Measurements from ENCODE around the gene SEC14L5.
A peak's percentile ranks its signal among the peaks of the same experiment; 100 is the strongest.
"Not testable (repeated sequence)": the region's sequence is repeated elsewhere in the genome, so short reads cannot be mapped to it uniquely, and the experiment has no call there.

Gene SEC14L5

DNA sequence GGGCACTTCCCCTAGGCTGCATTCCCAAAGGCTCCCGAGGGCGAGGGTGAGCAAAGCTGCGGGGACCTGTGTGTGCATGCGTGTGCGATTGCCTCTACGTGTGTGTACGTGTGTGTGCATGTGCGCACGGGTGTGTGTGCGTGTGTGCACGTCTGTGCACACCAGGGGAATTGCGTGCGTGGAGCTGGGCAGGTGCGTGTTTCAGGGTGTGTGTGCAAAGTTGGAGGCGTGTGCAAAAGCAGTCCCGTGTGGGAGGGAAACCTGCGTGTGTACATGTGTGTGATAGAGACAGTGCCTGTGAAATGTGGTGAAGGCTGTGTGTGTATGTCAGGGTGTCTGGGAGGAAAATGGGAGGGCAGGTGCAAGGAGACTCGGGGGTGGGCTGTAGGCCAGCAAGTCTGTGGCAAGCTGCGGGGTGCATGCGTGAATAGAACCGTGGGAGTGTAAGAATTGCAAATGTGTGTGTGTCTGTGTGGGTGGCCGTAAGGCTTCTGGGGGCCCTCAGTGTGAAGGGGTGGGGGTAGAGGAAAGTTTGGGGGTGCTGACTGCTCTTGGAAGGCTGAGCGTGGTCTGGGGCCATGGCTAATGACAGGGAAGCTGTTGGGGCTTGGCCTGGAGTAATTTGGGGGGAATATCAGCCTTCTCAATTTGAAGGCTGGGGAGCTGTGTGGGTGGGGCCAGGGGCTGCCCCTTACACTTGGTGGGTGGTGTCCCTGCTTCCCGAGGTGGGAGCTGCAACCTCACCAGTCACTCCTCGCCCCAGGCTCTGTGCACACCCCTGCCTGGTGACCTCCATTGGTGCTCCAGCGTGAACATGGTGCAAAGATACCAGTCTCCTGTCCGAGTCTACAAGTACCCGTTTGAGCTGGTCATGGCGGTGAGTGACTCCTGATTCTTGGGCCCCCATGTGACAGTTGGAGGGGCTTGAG, 644 bp downstream of the SEC14L5 start:
- no peak for DNase-seq

DNA sequence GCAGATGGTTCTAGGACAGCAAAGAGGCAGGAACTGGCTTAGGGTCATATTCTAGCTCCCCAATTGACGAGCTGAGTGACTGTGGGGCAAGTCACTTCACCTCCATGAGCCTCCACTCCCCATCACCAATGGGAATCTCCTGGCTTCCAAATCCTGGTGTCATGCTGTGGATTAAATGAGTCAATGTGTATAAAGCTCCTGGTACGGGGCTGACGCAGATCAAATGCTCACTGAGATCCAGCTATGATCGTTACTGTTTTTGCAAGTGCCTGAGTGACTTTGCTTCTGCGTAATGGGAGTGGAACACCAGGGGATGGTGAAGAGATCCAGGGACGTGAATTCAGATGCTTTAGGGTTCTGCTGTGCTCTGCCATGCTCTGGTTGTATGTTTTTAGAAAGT, 2.4 kb downstream of the SEC14L5 start:
- DNase-seq = no peak

DNA sequence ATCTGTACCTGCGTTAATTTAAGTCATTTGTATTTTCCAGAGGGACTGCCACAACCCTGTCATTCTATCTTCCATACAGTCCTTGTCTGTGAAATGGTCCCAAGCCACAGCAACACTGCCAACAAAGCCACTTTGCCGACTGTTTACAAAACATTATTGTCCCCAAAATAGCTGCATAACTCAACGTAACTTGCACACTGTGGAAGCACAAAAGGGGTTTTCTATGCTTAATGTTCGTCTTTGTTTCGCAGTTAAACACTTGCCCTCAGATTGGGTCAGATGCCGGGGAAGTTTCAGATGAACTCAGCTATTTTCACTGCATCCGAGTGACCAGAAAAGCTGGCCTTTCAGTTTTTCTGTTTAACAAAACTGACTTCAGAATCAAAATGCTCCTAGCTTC, 4.6 kb downstream of the SEC14L5 start:
- DNase-seq = no peak

DNA sequence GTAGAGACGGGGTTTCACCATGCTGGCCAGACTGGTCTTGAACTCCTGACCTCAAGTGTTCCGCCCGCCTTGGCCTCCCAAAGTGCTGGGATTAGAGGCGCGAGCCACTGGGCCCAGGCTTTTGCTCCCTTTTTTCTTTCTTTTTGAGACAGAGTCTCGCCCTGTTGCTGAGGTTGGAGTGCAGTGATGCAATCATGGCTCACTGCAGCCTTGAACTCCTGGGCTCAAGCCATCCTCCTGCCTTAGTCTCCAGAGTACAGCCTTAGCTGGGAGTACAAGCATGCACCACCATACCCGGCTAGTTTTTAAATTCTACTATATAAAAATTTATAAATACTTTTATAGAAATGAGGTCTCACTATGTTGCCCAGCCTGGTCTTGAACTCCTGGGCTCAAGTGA, 5.4 kb downstream of the SEC14L5 start:
- not testable (repeated sequence) for DNase-seq

DNA sequence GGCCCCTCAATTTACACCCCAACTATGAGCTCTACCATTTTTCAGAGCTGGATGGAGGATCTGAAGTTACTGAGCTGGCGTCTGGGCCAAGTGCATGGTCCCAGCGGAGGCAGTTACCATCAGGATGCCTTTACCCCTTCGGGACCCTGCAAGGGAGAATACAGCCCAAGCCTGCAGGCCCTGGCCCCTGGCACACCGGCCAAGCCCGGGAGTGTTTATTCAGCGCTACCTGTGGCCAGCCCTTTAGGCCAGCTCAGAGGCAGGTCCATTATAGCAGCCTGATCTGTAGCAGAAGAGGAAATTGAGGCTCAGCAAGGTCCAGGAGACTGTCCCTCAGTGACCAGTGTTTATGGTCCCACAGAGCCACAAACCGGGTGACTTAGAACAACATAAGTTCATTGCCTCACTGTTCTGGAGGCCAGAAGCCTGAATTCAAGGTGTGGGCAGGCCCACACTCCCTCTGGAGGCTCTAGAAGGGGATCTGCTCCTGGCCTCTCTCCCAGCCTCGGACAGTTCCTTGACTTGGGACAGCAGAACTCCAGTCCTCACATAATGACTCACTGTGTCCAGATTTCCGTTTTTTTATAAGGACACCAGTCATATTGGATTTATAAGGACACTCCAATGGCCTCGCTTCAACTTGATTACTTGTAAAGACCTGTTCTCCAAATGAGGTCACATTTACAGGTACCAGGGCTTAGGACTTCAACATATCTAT, 8.8 kb downstream of the SEC14L5 start:
- no peak for DNase-seq

DNA sequence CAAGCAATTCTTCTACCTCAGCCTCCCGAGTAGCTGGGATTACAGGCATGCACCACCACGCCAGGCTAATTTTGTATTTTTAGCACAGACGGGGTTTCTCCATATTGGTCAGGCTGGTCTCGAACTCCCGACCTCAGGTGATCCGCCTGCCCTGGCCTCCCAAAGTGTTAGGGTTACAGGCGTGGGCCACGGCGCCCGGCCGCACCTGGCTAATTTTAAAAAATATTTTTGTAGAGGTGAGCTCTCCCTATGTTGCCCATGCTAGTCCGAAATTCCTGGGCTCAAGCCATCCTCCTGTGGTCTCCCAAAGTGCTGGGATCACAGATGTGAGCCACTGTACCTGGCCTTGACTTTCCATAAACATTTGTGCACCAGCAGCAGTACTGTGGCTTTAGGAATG, 10.1 kb downstream of the SEC14L5 start:
- DNase-seq = not testable (repeated sequence)

DNA sequence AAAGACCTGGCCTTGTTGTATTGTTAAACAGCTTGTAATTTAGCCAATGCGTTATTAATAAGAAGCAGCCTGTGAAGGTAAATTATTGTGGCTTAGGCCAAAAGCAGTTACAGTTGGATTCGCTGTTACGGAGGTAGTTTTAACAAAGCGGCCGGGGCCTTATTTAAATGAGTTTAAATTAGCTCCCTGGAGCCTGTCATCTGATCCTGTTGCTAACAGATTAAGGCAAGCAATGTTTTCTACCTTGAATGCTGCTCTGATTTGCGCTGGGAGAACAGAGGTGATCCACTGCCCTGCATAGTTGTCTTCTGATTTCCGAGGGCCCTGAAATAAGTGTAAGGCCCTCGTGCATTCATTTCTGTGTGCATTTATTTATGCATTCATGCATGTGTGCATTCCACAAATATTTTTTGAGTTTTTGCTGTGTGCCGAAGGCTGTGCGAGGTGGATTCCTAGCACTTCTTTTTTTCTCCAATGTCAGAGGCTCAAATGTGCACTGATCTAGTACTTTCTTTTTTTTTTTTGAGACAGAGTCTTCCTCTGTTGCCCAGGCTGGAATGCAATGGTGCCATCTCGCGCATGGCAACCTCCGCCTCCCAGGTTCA, 10.9 kb downstream of the SEC14L5 start:
- no peak for DNase-seq

DNA sequence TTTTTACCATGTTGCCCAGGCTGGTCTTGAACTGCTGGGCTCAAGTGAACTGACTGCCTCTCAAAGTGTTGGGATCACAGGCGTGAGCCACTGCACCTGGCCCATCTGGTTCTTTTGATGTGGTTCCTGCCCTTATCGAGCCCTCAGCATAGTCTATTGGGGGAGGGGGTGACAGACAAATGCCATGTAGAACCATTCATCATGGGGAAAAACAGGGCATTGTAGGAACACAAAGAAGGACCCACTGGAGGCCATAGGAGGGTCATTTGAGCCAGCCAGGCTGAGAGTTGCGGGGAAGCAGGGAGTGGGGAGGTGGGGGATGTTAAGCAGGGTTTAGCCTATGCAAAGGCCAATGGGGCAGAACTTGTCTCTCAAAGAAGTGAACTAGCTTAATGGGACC, 11.9 kb downstream of the SEC14L5 start:
- no peak for DNase-seq

DNA sequence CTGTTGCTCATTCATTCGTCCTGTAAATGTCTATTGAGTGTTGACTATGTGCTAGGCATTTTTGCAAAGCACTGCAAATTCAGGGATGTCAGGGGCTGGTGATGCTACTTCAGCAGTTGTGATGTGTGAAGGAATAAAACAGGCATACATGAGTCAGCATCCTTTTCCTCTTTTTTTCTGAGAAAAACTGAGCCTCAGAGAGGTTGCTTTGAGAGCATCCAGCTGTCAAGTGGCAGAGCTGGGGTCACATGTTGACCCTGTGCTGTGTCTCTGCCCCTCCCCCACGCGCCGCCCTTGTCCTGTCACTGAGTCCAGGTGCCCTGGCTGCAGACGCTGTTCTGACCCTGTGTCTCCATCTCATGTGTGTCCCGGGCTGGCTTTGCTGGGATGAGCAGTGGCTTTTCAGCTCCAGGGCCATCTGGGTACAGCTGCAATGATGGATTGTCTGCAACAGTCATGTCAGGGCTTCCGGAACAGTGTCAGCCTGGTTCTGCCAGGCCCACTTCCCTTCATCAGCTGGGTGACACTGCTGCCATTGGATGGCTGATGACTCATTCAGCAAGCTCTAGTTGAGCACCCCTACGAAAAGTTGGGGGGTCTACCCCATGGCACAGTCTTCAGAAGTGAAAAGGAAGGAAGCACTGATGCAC, 14.9 kb downstream of the SEC14L5 start:
- DNase-seq = no peak

DNA sequence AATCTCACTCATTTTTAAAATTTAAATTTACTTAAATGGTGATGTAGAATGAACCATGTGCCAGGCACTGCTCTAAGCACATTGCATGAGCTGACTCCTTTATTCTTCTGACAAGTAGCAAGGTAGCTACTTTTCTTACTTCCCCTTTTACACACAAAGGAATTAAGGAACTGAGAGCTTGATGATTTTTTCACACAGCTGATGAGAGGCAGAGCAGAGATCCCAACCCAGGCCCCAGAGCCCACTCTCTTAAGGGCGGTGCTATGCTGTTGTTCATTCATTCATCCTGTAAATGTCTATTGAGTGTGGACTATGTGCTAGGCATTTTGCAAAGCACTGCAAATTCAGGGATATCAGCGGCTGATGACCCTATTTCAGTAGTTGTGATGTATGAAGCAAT, 17.9 kb downstream of the SEC14L5 start:
- DNase-seq = peak; percentile 26

DNA sequence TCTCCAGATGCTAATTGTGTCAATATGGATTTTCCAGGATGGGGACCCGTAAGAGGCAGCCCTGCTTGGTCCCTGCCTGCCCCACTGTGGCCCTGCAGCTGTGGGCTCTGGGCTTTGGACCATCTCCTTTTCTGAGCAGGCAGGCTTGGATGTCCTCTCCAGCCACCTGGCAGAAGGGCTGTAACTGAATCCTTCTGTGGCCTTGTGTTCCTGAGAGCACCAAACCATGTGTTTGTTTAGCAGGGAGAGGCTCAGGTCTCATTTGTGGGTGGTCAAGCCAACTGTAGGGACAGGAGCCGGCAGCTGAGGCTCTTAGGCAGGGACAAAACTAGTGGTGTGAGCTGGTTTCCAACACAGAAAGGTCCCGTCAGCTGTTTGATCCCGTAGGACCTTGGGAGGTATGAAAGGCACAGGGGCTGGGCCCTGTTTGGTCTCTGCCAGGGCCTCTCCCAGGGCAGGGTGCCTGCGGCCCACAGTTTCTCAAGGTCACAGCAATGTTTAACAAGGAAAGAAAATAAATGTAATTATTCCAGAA, 18.5 kb downstream of the SEC14L5 start:
- DNase-seq = no peak

DNA sequence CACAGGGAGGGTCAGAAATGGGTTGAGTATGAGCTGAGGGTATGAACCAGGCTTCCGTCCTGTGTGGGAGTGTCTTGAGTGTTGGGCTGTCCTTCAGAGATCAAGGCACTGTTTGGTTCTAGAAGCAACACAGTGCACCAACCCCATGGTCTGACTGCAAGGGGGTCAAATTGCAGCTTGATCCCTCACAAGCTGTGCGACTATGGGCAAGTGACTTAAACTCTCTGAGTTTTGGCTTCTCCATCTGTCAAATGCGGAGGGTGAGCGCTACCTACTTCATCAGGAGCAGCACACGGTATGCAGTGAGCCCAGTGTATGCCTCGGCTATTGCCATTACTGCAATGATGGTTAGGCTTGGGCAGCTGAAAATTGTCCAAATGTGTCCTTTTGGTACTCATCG, 21.0 kb downstream of the SEC14L5 start:
- DNase-seq = no peak

DNA sequence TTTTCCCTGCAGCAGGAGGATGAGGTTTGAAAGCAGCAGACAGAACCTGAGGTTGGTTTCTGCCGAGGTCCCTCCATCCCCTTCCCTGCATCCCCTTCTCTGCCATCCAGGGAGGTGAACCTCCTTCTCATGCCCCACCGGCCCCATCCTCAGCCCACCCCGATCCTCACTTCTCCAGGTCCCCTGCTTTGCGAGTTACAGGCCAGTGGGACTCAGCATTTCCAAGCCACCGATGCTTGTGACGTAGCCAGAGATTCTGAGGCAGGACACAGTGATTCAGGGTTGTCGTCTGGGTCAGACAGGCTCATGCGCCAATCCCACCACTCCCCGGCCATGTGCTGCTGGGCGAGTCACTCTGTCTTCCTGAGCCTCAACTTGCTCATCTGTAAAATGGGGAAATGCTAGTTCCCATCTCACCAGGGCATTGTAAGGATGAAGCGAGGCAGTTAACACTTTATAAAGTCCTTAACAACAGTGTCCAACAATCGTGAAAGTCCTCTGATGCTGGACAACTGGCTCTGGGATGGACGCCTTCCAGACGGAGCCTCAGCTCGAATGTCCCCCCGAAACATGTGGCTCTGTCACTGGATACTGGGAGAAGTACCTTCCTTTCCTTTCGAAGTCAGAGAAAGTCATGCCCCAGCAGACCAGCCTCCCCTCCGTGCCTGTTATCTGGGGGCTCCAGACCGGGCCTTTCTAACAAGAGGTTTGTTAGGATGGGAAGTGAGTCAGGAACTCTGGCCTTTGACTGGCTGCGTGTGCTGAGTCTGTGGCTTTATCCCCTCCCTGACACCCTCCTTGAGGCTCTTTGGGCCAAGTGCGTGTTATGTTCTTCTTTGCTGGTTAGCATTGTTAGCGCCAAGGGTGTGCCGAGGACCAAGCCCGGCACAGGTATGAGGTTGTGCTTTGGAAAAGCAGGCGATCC, 21.9 kb downstream of the SEC14L5 start:
- no peak for DNase-seq

DNA sequence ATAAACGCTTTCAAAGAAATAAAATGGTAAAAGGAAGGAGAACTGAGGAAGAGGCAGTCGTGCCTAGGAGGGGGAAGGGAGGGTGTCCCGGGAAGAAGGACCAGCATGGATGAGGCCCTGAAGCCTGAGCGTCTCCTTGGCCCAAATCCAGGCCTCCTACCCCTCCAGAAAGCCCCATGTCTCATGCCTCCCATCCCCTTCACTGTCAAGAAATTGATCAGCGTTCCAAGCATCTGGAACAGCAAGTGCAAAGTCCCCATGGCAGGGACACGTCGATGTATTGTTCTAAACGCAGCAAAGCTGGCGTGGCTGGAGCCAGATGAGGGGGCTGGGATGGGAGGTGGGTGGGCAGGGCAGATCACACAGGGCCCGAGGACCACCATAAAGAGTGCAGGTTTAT, 22.6 kb downstream of the SEC14L5 start:
- no peak for DNase-seq

DNA sequence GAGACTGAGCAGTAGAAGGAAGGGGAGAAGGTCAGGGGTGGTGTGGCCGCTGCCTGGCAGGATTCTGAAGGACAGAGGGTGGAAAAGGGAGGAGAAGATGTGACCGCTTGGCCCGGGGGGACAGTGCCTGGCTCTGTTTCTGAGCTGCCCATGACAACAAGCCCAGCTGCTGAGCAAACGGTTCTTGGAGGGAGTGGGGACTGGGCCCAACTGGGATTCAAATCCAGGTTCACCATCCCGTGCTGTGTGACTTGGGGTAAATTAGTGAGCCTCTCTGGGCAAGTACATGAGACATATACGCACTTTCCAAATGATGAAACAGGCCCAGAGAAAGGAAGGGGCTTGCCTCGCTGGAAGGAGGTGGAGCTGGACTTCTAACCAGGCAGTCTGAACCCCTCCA, 23.3 kb downstream of the SEC14L5 start:
- no peak for DNase-seq

DNA sequence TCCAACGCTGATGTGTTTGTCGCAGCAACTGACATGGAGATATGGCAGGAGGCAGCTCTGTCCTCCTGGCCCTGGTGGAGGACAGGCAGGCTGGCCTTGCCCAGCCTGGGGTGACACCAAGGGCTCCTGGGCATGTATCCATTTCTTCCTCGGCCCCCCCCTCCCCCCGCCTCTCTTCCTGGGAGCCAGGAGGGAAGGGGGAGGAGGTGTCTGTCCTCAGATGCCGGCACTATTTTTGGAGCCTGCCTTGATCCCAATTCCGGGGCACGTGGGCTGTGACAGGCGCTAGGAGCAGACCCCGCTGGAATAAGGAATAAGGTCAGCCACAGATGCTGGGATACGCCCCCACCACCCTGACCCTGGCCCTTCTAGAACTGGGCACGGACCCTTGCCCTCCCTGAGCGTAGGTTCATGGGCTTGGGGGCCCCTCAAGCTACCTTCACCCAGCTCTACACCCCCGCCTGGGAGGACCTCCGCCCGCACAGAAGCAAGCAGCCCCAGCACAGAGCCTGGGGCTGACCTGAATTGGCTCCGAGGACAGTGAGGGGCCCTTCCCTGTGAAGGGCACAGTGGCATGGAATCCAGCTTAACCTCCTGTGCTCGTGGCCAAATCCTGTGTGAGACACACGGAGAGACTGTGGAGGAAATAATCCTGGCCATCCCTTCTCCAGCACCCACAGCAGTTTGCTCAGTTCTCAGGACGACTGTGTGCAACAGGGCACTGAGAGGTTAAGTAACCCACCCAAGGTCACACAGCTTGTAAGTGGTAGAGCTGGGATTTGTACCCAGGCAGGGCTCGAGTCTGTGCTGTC, 24.1 kb downstream of the SEC14L5 start:
- DNase-seq = no peak

DNA sequence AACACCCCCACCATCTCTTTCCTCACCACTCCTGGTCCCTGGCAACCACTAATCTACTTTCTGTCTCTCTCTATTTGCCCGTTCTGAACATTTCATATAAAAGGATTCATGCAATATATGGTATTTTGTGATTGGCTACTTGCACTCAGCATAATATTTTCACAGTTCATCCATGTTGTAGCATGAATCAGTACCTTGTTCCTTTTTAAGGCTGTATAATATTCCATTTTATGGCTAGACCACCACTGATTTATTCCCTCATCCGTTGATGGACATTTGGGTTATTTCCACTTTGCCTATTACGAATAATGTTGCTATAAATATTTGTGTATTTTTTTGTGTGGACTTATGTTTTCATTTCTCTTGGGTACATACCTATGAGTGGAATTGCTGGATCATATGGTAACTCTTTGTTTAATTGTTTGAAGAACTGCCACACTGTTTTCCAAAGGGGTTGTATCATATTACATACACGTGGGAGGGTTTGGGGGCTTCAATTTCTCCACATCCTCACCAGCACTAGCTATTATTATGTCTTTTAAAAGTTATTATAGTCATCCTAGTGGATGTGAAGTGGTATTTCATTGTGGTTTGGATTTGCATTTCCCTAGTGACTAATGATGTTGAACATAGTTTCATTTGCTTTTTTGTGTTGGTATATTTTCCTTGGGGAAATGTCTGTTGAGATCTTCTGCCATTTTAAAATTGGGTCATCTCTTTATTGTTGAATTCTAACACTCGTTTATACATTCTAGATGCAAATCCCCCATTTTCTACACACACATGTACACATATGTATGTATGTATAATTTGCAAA, 26.3 kb downstream of the SEC14L5 start:
- DNase-seq = no peak

DNA sequence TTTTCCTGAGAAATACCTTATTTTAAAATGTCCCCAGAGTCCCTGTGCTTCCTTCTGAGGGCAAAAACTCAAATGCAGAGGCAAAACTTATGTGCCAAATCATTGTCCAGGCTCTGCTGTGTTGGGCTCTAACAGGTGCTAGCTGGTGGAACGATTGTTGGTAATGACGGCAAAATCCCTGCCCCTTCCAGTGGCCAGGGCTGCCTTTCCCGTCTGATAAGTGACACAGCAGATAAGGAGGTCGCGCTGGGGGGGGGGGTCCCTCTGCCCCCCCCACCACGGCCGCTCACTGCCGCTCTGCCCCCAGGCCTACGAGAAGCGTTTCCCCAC, 29.1 kb downstream of the SEC14L5 start:
- no peak for DNase-seq

DNA sequence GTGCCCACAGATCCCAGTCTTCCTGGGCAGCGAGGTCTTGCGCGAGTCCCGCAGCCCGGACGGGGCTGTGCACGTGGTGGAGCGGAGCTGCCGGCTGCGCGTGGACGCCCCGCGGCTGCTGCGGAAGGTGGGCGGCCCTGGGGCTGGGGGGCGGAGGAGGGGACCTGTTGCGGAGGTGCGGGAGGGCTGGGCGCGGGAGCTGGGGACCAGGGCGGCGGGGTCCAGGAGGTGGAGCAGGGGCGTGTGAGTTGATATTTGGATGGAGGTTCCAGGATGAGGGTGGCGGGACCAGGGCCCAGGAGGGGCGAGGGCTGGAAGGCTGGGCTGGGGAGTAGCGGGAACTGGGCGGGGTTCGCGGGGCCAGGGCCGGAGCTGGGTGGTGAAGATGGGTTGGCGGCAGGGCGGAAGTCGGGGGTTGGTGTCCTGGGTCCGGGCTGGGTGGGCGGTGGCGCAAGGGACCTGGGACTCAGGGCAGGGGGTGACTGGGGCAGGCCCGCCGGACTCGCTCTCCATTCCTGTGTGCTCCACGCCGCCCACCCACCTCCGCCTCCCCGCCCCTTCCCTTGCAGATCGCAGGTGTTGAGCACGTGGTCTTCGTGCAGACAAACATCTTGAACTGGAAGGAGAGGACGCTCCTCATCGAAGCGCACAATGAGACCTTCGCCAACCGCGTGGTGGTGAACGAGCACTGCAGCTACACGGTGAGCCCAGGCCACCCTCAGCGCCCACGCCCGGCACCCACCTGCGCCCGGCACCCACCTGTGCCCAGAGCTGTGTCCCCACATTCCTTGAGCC, 29.6 kb downstream of the SEC14L5 start:
- DNase-seq = no peak

All from GDM1 (cell line).